Astrocyte of the cerebellum (primary cell): ENCODE data around the gene ZNF275.

ENCODE experiments used
- DNase-seq: peaks from one replicate; pipeline ENCODE4 v3.0.0-alpha.2; 2011; ENCODE audit warnings: low read depth
- H3K4me3 ChIP-seq: 2 replicates; pipeline ENCODE4 v1.5.1; 2011; ENCODE audit warnings: mild to moderate bottlenecking, low read depth, low read length, moderate library complexity
- CTCF ChIP-seq: IDR thresholded peaks from 2 replicates; pipeline ENCODE4 v1.5.1; 2012; ENCODE audit warnings: low read length, low read depth, moderate library complexity, mild to moderate bottlenecking; ENCODE audit errors: missing control alignments
- in situ Hi-C: cut with HindIII; loops from 2 replicates; pipeline ENCODE4 v1.10.0; 2017; ENCODE audit warnings: low sequenced_read_pairs

Gene ZNF275

GRCh38 chrX:153336988-153337387, 3.0 kb downstream of the ZNF275 start:
- in situ Hi-C loops = loop anchor here (5.0 kb wide), 1 partner anchor 50 kb away; no protein-coding TSS in a partner anchor
- no peak for DNase-seq
- TF ChIP-seq CTCF = no peak
- H3K4me3 ChIP-seq = no peak overlapping the region

GRCh38 chrX:153338836-153339235, 4.9 kb downstream of the ZNF275 start:
- H3K4me3 ChIP-seq = no peak overlapping the region
- no peak for TF ChIP-seq CTCF
- no peak for DNase-seq
- in situ Hi-C loops = loop anchor here (5.0 kb wide), 1 partner anchor 48 kb away; no protein-coding TSS in a partner anchor

GRCh38 chrX:153339662-153340061, 5.7 kb downstream of the ZNF275 start:
- no peak for DNase-seq
- no peak for TF ChIP-seq CTCF
- no peak overlapping the region for H3K4me3 ChIP-seq
- in situ Hi-C loops = loop anchor here (5.0 kb wide), 1 partner anchor 48 kb away; no protein-coding TSS in a partner anchor

- H3K4me3 ChIP-seq = no peak overlapping the region
- in situ Hi-C loops = no loop called here
- no peak for DNase-seq
- TF ChIP-seq CTCF = no peak
Observed at GRCh38 chrX:153340111-153340510, 6.2 kb downstream of the ZNF275 start.

GRCh38 chrX:153342762-153343558, 9.0 kb downstream of the ZNF275 start:
- TF ChIP-seq CTCF = no peak
- no peak for DNase-seq
- in situ Hi-C loops = no loop called here

GRCh38 chrX:153343674-153344073, 9.7 kb downstream of the ZNF275 start:
- TF ChIP-seq CTCF = no peak
- in situ Hi-C loops = no loop called here
- H3K4me3 ChIP-seq = no peak overlapping the region

More at GRCh38 chrX:153342762-153343558, 9.0 kb downstream of the ZNF275 start:
- no peak overlapping the region for H3K4me3 ChIP-seq

More at GRCh38 chrX:153343674-153344073, 9.7 kb downstream of the ZNF275 start:
- no peak for DNase-seq
